WTC11 (cell line): ENCODE data around the gene VAV2. TPM values are rescaled to one million over a fixed set of nuclear protein-coding genes. Genes with fewer than 3 reads are reported as not detected.

Experiments used
- ATAC-seq: fragments of 200-7000 bp; cut with Tn5 transposase; 2 replicates; pipeline ENCODE4 v1.10.0; 2021; ENCODE audit warnings: mild to moderate bottlenecking, moderate library complexity
- CTCF ChIA-PET: fragments of 300-600 bp; sonication (Branson Sonifier 250); formaldehyde crosslinking; loops from one replicate; lab custom pipeline; 2021; ENCODE audit warnings: antibody characterized with exemption; lab: Charles Lee
- POLR2A ChIA-PET: fragments of 350-600 bp; sonication (Branson Sonifier 250); formaldehyde crosslinking; loops from one replicate; lab custom pipeline; 2021; ENCODE audit warnings: antibody characterized with exemption; lab: Charles Lee
- DNase-seq: peaks from one replicate; pipeline ENCODE4 v3.0.0; 2021; ENCODE audit warnings: low spot score
- H3K27ac Mint-ChIP-seq: 2 replicates; pipeline ENCODE4 v1.8.0; 2021; ENCODE audit warnings: mixed read lengths
- H3K27me3 Mint-ChIP-seq: 2 replicates; pipeline ENCODE4 v1.8.0; 2021; ENCODE audit warnings: low read depth, mild to moderate bottlenecking, moderate library complexity, mixed read lengths
- H3K36me3 Mint-ChIP-seq: 2 replicates; pipeline ENCODE4 v1.8.0; 2021; ENCODE audit warnings: mixed read lengths
- H3K4me1 Mint-ChIP-seq: 2 replicates; pipeline ENCODE4 v1.8.0; 2022; ENCODE audit warnings: mixed read lengths
- H3K4me3 Mint-ChIP-seq: 2 replicates; pipeline ENCODE4 v1.8.0; 2021; ENCODE audit warnings: mild to moderate bottlenecking, moderate library complexity, mixed read lengths
- H3K9me3 Mint-ChIP-seq: 2 replicates; pipeline ENCODE4 v1.8.0; 2021; ENCODE audit warnings: mixed read lengths
- ATF1 ChIP-seq: sonication (generic); formaldehyde crosslinking; IDR thresholded peaks from 2 replicates; pipeline ENCODE4 v1.8.1; 2023; ENCODE audit warnings: mild to moderate bottlenecking, moderate library complexity, missing genetic modification reagents
- CBFB ChIP-seq: sonication (generic); formaldehyde crosslinking; IDR thresholded peaks from 2 replicates; pipeline ENCODE4 v1.8.1; 2022; ENCODE audit warnings: mild to moderate bottlenecking, low read depth, missing genetic modification reagents
- CREM ChIP-seq: sonication (generic); formaldehyde crosslinking; IDR thresholded peaks from 2 replicates; pipeline ENCODE4 v1.8.1; 2022; ENCODE audit warnings: mild to moderate bottlenecking, missing genetic modification reagents, moderate library complexity
- GTF2I ChIP-seq: fragments of 250-450 bp; sonication (Bioruptor Pico); conservative IDR thresholded peaks from 2 replicates; pipeline ENCODE4 v1.4.0; 2021; ENCODE audit warnings: mild to moderate bottlenecking
- NFE2L1 ChIP-seq: sonication (generic); formaldehyde crosslinking; IDR thresholded peaks from 2 replicates; pipeline ENCODE4 v1.8.1; 2023; ENCODE audit warnings: missing genetic modification reagents
- NFYB ChIP-seq: sonication (generic); formaldehyde crosslinking; conservative IDR thresholded peaks from 2 replicates; pipeline ENCODE4 v1.8.0; 2022; ENCODE audit warnings: low read depth, missing genetic modification reagents
- NR2C2 ChIP-seq: sonication (generic); formaldehyde crosslinking; IDR thresholded peaks from 2 replicates; pipeline ENCODE4 v1.8.0; 2022; ENCODE audit warnings: mild to moderate bottlenecking, missing genetic modification reagents
- RELA ChIP-seq: sonication (generic); formaldehyde crosslinking; IDR thresholded peaks from 2 replicates; pipeline ENCODE4 v1.8.1; 2022; ENCODE audit warnings: missing genetic modification reagents, mild to moderate bottlenecking, borderline replicate concordance
- total RNA-seq: library from RNA; stranded (reverse); gene quantifications from 3 replicates; pipeline ENCODE4 v1.2.3, GENCODE V29; 2021
- TF ChIP-seq, protein P1 (sequence below): sonication (generic); formaldehyde crosslinking; IDR thresholded peaks from 2 replicates; pipeline ENCODE4 v1.8.0; 2022; ENCODE audit warnings: missing genetic modification reagents
- TF ChIP-seq, protein P2 (sequence below): fragments of 250-450 bp; sonication (Bioruptor Pico); IDR thresholded peaks from 2 replicates; pipeline ENCODE4 v1.9.0; 2021; ENCODE audit warnings: mild to moderate bottlenecking
- TF ChIP-seq, protein P3 (sequence below): fragments of 200-600 bp; IDR thresholded peaks from 2 replicates; pipeline ENCODE4 v1.8.0; 2022; ENCODE audit warnings: antibody characterized with exemption
- TF ChIP-seq, protein P4 (sequence below): sonication (generic); formaldehyde crosslinking; IDR thresholded peaks from 2 replicates; pipeline ENCODE4 v1.8.0; 2023; ENCODE audit warnings: missing genetic modification reagents, mild to moderate bottlenecking, borderline replicate concordance
- TF ChIP-seq, protein P5 (sequence below): sonication (generic); formaldehyde crosslinking; conservative IDR thresholded peaks from 2 replicates; pipeline ENCODE4 v1.8.1; 2022; ENCODE audit warnings: mild to moderate bottlenecking, missing genetic modification reagents
- TF ChIP-seq, protein P6 (sequence below): sonication (generic); formaldehyde crosslinking; conservative IDR thresholded peaks from 2 replicates; pipeline ENCODE4 v1.8.1; 2023; ENCODE audit warnings: mild to moderate bottlenecking, low read depth, missing genetic modification reagents, moderate library complexity
- TF ChIP-seq, protein P7 (sequence below): sonication (generic); formaldehyde crosslinking; IDR thresholded peaks from 2 replicates; pipeline ENCODE4 v1.8.1; 2023; ENCODE audit warnings: mild to moderate bottlenecking, moderate library complexity, missing genetic modification reagents
- TF ChIP-seq, protein P8 (sequence below): sonication (generic); formaldehyde crosslinking; IDR thresholded peaks from 2 replicates; pipeline ENCODE4 v1.8.1; 2022; ENCODE audit warnings: low read depth, mild to moderate bottlenecking, moderate library complexity, missing genetic modification reagents, borderline replicate concordance

VAV2 gene
- total RNA-seq, 1 experiment from 2014 or later = 39.7 TPM

DNA sequence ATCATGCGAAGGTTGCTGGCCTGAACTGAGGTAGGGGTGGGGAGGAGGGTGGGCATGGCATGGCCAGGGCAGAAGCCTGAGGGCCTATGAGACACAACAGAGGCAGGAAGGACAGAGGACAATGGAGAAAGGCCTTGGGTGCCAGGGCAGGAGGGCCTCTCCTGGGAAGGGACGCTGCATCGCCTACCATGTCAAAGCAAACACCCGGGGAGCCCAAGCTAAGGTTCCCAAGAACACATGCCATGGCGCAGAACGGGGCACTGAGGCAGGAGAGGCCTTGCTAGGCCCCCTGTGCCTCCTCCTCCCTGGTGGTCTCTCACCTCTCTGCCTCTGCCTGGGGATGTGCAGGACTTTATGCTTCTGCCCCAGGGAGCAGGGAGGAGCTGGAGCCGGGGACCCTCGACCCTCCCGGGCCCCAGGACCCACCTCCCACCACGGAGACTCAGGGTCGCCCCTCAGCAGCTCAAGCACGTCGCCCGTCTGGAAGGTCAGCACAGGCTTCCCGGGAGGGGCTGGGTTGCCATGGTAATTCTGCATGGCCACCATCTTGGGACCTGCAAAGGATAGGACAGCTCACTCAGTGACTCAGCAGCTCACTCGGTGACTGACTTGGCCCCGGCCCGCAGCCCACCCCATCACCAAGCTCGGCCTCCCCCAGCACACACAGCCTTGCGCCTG is 213.6 kb downstream of the VAV2 start:
- TF ChIP-seq, protein P1, sequence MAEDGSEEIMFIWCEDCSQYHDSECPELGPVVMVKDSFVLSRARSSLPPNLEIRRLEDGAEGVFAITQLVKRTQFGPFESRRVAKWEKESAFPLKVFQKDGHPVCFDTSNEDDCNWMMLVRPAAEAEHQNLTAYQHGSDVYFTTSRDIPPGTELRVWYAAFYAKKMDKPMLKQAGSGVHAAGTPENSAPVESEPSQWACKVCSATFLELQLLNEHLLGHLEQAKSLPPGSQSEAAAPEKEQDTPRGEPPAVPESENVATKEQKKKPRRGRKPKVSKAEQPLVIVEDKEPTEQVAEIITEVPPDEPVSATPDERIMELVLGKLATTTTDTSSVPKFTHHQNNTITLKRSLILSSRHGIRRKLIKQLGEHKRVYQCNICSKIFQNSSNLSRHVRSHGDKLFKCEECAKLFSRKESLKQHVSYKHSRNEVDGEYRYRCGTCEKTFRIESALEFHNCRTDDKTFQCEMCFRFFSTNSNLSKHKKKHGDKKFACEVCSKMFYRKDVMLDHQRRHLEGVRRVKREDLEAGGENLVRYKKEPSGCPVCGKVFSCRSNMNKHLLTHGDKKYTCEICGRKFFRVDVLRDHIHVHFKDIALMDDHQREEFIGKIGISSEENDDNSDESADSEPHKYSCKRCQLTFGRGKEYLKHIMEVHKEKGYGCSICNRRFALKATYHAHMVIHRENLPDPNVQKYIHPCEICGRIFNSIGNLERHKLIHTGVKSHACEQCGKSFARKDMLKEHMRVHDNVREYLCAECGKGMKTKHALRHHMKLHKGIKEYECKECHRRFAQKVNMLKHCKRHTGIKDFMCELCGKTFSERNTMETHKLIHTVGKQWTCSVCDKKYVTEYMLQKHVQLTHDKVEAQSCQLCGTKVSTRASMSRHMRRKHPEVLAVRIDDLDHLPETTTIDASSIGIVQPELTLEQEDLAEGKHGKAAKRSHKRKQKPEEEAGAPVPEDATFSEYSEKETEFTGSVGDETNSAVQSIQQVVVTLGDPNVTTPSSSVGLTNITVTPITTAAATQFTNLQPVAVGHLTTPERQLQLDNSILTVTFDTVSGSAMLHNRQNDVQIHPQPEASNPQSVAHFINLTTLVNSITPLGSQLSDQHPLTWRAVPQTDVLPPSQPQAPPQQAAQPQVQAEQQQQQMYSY (CRISPR knock-in tag) = no peak
- TF ChIP-seq, protein P2, sequence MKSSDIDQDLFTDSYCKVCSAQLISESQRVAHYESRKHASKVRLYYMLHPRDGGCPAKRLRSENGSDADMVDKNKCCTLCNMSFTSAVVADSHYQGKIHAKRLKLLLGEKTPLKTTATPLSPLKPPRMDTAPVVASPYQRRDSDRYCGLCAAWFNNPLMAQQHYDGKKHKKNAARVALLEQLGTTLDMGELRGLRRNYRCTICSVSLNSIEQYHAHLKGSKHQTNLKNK (CRISPR knock-in tag) = no peak
- no peak for TF ChIP-seq ATF1 (CRISPR knock-in tag)
- TF ChIP-seq, protein P3, sequence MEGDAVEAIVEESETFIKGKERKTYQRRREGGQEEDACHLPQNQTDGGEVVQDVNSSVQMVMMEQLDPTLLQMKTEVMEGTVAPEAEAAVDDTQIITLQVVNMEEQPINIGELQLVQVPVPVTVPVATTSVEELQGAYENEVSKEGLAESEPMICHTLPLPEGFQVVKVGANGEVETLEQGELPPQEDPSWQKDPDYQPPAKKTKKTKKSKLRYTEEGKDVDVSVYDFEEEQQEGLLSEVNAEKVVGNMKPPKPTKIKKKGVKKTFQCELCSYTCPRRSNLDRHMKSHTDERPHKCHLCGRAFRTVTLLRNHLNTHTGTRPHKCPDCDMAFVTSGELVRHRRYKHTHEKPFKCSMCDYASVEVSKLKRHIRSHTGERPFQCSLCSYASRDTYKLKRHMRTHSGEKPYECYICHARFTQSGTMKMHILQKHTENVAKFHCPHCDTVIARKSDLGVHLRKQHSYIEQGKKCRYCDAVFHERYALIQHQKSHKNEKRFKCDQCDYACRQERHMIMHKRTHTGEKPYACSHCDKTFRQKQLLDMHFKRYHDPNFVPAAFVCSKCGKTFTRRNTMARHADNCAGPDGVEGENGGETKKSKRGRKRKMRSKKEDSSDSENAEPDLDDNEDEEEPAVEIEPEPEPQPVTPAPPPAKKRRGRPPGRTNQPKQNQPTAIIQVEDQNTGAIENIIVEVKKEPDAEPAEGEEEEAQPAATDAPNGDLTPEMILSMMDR = no peak
- TF ChIP-seq GTF2I (CRISPR knock-in tag) = no peak
- no peak for TF ChIP-seq RELA (CRISPR knock-in tag)
- TF ChIP-seq NFE2L1 (CRISPR knock-in tag) = no peak
- H3K27ac Mint-ChIP-seq = no peak overlapping the region
- ChIA-PET POLR2A (no interaction called here), CTCF (interaction anchor here (0.9 to 1.1 kb wide), 2 partner anchors 9 to 36 kb away, joined by 4 to 5 read pairs; no protein-coding TSS in a partner anchor)
- peaks cover 22% of the 10 kb centered on the region for H3K36me3 Mint-ChIP-seq
- H3K9me3 Mint-ChIP-seq = no peaks in the 10 kb centered on the region
- DNase-seq (no peak), ATAC-seq (no peak)
- no peaks in the 10 kb centered on the region for H3K4me1 Mint-ChIP-seq
- no peaks in the 10 kb centered on the region for H3K27me3 Mint-ChIP-seq
- H3K4me3 Mint-ChIP-seq = no peak overlapping the region

DNA sequence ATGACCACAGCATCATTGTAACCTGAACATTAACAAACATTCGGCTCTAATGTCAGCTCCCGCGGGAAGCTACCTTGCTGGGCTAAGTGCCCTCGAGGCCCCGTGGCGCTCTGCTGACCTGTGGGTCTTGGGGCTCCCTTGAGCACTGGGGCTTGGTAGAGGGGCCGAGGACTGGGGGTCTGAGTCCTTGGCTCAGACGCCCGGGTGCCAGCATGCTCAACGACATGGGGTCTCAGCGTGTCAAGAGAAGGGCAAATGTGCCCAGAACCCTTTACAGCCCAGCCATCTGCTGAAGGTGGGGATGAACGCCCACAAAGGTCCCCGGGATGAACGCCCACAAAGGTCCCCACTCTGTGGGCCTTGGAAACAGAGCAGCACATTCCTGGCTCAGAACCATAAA is 214.3 kb downstream of the VAV2 start:
- no peaks in the 10 kb centered on the region for H3K4me1 Mint-ChIP-seq
- ATAC-seq = no peak
- ChIA-PET POLR2A (no interaction called here), CTCF (interaction anchor here (1.0 to 1.1 kb wide), 2 partner anchors 35 kb away, joined by 3 to 5 read pairs; no protein-coding TSS in a partner anchor)
- no peak overlapping the region for H3K4me3 Mint-ChIP-seq
- H3K27me3 Mint-ChIP-seq = no peaks in the 10 kb centered on the region
- DNase-seq = no peak
- H3K9me3 Mint-ChIP-seq = no peaks in the 10 kb centered on the region
- peaks cover 23% of the 10 kb centered on the region for H3K36me3 Mint-ChIP-seq
- no peak overlapping the region for H3K27ac Mint-ChIP-seq
- no peak for TF ChIP-seq CBFB (CRISPR knock-in tag)
- TF ChIP-seq, protein P4, sequence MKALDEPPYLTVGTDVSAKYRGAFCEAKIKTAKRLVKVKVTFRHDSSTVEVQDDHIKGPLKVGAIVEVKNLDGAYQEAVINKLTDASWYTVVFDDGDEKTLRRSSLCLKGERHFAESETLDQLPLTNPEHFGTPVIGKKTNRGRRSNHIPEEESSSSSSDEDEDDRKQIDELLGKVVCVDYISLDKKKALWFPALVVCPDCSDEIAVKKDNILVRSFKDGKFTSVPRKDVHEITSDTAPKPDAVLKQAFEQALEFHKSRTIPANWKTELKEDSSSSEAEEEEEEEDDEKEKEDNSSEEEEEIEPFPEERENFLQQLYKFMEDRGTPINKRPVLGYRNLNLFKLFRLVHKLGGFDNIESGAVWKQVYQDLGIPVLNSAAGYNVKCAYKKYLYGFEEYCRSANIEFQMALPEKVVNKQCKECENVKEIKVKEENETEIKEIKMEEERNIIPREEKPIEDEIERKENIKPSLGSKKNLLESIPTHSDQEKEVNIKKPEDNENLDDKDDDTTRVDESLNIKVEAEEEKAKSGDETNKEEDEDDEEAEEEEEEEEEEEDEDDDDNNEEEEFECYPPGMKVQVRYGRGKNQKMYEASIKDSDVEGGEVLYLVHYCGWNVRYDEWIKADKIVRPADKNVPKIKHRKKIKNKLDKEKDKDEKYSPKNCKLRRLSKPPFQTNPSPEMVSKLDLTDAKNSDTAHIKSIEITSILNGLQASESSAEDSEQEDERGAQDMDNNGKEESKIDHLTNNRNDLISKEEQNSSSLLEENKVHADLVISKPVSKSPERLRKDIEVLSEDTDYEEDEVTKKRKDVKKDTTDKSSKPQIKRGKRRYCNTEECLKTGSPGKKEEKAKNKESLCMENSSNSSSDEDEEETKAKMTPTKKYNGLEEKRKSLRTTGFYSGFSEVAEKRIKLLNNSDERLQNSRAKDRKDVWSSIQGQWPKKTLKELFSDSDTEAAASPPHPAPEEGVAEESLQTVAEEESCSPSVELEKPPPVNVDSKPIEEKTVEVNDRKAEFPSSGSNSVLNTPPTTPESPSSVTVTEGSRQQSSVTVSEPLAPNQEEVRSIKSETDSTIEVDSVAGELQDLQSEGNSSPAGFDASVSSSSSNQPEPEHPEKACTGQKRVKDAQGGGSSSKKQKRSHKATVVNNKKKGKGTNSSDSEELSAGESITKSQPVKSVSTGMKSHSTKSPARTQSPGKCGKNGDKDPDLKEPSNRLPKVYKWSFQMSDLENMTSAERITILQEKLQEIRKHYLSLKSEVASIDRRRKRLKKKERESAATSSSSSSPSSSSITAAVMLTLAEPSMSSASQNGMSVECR = no peak
- TF ChIP-seq, protein P5, sequence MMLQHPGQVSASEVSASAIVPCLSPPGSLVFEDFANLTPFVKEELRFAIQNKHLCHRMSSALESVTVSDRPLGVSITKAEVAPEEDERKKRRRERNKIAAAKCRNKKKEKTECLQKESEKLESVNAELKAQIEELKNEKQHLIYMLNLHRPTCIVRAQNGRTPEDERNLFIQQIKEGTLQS (CRISPR knock-in tag) = no peak
- no peak for TF ChIP-seq NR2C2
- TF ChIP-seq, protein P6, sequence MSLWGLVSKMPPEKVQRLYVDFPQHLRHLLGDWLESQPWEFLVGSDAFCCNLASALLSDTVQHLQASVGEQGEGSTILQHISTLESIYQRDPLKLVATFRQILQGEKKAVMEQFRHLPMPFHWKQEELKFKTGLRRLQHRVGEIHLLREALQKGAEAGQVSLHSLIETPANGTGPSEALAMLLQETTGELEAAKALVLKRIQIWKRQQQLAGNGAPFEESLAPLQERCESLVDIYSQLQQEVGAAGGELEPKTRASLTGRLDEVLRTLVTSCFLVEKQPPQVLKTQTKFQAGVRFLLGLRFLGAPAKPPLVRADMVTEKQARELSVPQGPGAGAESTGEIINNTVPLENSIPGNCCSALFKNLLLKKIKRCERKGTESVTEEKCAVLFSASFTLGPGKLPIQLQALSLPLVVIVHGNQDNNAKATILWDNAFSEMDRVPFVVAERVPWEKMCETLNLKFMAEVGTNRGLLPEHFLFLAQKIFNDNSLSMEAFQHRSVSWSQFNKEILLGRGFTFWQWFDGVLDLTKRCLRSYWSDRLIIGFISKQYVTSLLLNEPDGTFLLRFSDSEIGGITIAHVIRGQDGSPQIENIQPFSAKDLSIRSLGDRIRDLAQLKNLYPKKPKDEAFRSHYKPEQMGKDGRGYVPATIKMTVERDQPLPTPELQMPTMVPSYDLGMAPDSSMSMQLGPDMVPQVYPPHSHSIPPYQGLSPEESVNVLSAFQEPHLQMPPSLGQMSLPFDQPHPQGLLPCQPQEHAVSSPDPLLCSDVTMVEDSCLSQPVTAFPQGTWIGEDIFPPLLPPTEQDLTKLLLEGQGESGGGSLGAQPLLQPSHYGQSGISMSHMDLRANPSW (CRISPR knock-in tag) = no peak
- no peak for TF ChIP-seq NFYB
- TF ChIP-seq CREM (CRISPR knock-in tag) = no peak
- TF ChIP-seq, protein P7, sequence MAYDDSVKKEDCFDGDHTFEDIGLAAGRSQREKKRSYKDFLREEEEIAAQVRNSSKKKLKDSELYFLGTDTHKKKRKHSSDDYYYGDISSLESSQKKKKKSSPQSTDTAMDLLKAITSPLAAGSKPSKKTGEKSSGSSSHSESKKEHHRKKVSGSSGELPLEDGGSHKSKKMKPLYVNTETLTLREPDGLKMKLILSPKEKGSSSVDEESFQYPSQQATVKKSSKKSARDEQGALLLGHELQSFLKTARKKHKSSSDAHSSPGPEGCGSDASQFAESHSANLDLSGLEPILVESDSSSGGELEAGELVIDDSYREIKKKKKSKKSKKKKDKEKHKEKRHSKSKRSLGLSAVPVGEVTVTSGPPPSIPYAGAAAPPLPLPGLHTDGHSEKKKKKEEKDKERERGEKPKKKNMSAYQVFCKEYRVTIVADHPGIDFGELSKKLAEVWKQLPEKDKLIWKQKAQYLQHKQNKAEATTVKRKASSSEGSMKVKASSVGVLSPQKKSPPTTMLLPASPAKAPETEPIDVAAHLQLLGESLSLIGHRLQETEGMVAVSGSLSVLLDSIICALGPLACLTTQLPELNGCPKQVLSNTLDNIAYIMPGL = no peak
- TF ChIP-seq, protein P8, sequence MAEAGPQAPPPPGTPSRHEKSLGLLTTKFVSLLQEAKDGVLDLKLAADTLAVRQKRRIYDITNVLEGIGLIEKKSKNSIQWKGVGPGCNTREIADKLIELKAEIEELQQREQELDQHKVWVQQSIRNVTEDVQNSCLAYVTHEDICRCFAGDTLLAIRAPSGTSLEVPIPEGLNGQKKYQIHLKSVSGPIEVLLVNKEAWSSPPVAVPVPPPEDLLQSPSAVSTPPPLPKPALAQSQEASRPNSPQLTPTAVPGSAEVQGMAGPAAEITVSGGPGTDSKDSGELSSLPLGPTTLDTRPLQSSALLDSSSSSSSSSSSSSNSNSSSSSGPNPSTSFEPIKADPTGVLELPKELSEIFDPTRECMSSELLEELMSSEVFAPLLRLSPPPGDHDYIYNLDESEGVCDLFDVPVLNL (CRISPR knock-in tag) = no peak
